ENCODE measurements around the gene POTEM. TPM values are rescaled to one million over a fixed set of nuclear protein-coding genes. Genes with fewer than 3 reads are reported as not detected.

The POTEM gene
- total RNA-seq, 2 donors from 2014 or later = 18.1 to 124 TPM

Small RNAs within 50 kb of the gene (small RNA-seq; reads per million reads assigned to genes)
- gene RNU6-1239P = 0 reads per million in 2 donors
